GM06990 (cell line): ENCODE data around the gene ZNF474.

ENCODE experiments used
- DNase-seq: peaks from one replicate; pipeline ENCODE4 v3.0.0-alpha.2; 2011; ENCODE audit not compliant: insufficient read length; ENCODE audit errors: extremely low read depth
- H3K27me3 ChIP-seq: replicated peaks from 2 replicates; pipeline ENCODE4 v1.6.0; 2011; ENCODE audit warnings: low read length; ENCODE audit not compliant: control insufficient read depth, insufficient read depth
- H3K36me3 ChIP-seq: 2 replicates; pipeline ENCODE4 v1.5.1; 2011; ENCODE audit warnings: low read length; ENCODE audit not compliant: control insufficient read depth, insufficient read depth
- H3K4me3 ChIP-seq: replicated peaks from 2 replicates; pipeline ENCODE4 v1.5.1; 2011; ENCODE audit warnings: low read depth, mild to moderate bottlenecking, control low read depth, low read length
- CTCF ChIP-seq: IDR thresholded peaks from 2 replicates; pipeline ENCODE4 v1.5.1; 2011; ENCODE audit warnings: low read length, control low read depth, mild to moderate bottlenecking, inconsistent platforms; ENCODE audit not compliant: insufficient read depth, poor library complexity, severe bottlenecking

ZNF474 gene

DNA sequence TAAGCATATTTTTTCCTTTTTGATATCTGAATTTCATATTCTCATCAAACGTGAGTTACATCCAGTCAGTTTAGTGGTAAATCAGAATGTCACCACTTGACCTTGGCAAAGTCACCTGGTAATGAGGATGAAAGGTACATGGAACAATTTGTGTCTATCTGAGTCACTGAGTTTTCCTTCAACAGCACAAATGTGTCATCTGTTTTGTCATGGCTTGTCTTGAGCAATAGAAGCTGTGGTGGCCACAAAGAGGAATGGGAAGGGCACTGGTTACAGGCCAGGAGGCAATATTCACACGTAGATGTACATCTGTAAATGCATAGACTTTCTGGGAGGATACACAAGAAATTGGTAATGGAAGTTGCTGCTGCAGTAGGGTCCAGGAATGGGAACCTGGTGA is 8.4 kb upstream of the ZNF474 start:
- DNase-seq: no peak

GRCh38 chr5:122121479-122122465 is 7.6 kb upstream of the ZNF474 start:
- Histone ChIP-seq H3K36me3 (no peaks in the 10 kb centered on the region), H3K27me3 (no peaks in the 10 kb centered on the region), H3K4me3 (no peak overlapping the region)
- TF ChIP-seq CTCF: no peak
- DNase-seq: no peak

More for the DNA sequence above, 8.4 kb upstream of the ZNF474 start:
- Histone ChIP-seq H3K27me3 (no peaks in the 10 kb centered on the region), H3K4me3 (no peak overlapping the region), H3K36me3 (no peaks in the 10 kb centered on the region)
- no peak for TF ChIP-seq CTCF

GRCh38 chr5:122124766-122125165 is 4.6 kb upstream of the ZNF474 start:
- no peak for TF ChIP-seq CTCF
- Histone ChIP-seq H3K4me3 (no peak overlapping the region), H3K36me3 (no peaks in the 10 kb centered on the region), H3K27me3 (no peaks in the 10 kb centered on the region)
- no peak for DNase-seq

- no peaks in the 10 kb centered on the region for H3K36me3 ChIP-seq
- H3K4me3 ChIP-seq: no peak overlapping the region
- TF ChIP-seq CTCF: no peak
- DNase-seq: no peak
- no peaks in the 10 kb centered on the region for H3K27me3 ChIP-seq
These were observed 3.1 kb upstream of the ZNF474 start for GRCh38 chr5:122126177-122126755.

GRCh38 chr5:122126756-122127321 is 2.5 kb upstream of the ZNF474 start:
- DNase-seq: no peak
- Histone ChIP-seq H3K36me3 (no peaks in the 10 kb centered on the region), H3K27me3 (no peaks in the 10 kb centered on the region), H3K4me3 (no peak overlapping the region)
- no peak for TF ChIP-seq CTCF
